Measurements from ENCODE around the gene EBLN2.

EBLN2 gene

DNA sequence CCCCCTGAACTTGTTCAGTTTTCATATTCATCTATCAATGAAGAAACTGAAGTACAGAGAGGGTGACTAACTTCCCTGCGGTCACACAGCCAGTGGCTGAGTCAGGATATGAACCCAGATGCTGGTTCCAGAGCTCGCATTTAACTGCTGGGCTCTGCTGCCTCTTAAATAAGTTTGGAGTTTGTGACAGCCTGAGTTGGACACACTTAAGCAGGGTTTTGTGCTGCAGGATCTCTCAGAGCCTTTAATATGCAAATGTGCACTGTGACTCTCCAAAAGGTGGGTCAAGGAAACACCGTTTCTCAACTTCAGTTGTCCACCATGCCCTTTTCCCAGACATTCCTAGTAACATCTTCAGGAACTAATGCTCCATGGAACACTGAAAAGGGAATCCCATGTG lies 45.8 kb downstream of the EBLN2 start:
- DNase-seq: no peak

DNA sequence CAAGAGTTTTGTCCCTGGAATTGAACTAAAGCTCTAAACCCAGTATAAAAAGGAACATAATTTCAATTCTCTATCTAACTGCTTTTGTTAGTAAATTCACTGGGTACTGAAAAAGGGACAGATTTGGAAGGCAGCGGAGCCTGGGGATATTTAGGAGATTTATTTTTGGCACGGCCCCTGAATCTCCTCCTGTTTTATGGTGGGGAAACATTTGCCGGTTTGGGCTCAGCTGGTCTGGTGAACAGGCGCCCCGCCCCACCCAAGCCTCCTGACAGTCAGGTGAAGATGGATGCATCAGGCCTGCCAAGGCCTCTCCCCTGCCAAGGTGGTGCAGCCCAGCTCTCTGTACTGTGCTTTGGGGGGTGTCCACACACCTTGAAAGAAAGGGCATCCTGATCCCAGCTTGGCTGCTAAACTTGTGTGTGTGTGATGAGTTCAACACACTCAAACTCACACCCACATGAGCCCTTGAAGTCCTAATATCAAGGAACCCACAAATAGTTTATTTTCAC lies 46.3 kb downstream of the EBLN2 start:
- DNase-seq: no peak

GRCh38 chr3:73108750-73109149 lies 47.3 kb downstream of the EBLN2 start:
- DNase-seq: no peak

GRCh38 chr3:73110530-73110929 lies 49.1 kb downstream of the EBLN2 start:
- DNase-seq: no peak
